Measurements from ENCODE around the gene CXCL12. TPM values are rescaled to one million over a fixed set of nuclear protein-coding genes. Genes with fewer than 3 reads are reported as not detected.

Gene CXCL12
- polyA plus RNA-seq, 1 of the 3 experiments (the other 2 are of a cell fraction), result 4.7 TPM

GRCh38 chr10:44357023-44357540, 27.8 kb downstream of the CXCL12 start (continued):
- TF ChIP-seq MXI1 (IDR thresholded peaks at IDR 0.05; ENCODE audit: low read depth, low read length) (no peak), RCOR1 (IDR thresholded peaks at IDR 0.05; ENCODE audit: low read length) (no peak), TCF12 (IDR thresholded peaks at IDR 0.05) (no peak), CTCF (IDR thresholded peaks at IDR 0.05) (no peak), NRF1 (IDR thresholded peaks at IDR 0.05; ENCODE audit: low read depth, low read length) (no peak), RXRA (IDR thresholded peaks at IDR 0.05; ENCODE audit: borderline replicate concordance, low read depth) (no peak), FOXJ3 (CRISPR knock-in tag; IDR thresholded peaks at IDR 0.05) (no peak)

- Histone ChIP-seq H3K4me3 (ENCODE audit: low read depth in 2 of 2, low read length in 1 of 2) (no peak overlapping the region), H2AFZ (ENCODE audit: low read depth) (no peak overlapping the region), H3K9me3 (no peaks in the 10 kb centered on the region), H3K4me2 (no peak overlapping the region), H3K9me2 (no peaks in the 10 kb centered on the region), H3K36me3 (replicated peaks in 1 of 2; ENCODE audit: control insufficient read depth in 1 of 2, insufficient read depth in 2 of 2, low read length in 1 of 2) (no peaks in the 10 kb centered on the region), H3F3A (replicated peaks; ENCODE audit: insufficient read depth) (no peaks in the 10 kb centered on the region), H3K27me3 (ENCODE audit: insufficient read depth) (no peaks in the 10 kb centered on the region), H4K20me1 (ENCODE audit: insufficient read depth) (no peaks in the 10 kb centered on the region), H3K79me2 (ENCODE audit: insufficient read depth) (no peaks in the 10 kb centered on the region), H3K27ac (ENCODE audit: low read depth in 2 of 2, low read length in 1 of 2) (no peak overlapping the region), H3K9ac (no peak overlapping the region), H3K4me1 (ENCODE audit: control insufficient read depth in 1 of 2, insufficient read depth in 2 of 2, low read depth in 1 of 2, low read length in 1 of 2) (no peaks in the 10 kb centered on the region; a peak in 1 of 4 replicates)
- WGBS (ENCODE audit: low lambda C conversion rate), result 34% methylated on average over 20 of the region's 20 CpGs
- ChIA-PET CTCF (interaction anchor here (1.2 kb wide), 1 partner anchor 13 kb away, joined by 3 read pairs; no protein-coding TSS in a partner anchor), POLR2A (no interaction called here)
- no peak for DNase-seq
- TF ChIP-seq JUND (IDR thresholded peaks at IDR 0.05) (no peak), RAD21 (IDR thresholded peaks at IDR 0.05; ENCODE audit: low read length) (no peak), REST (IDR thresholded peaks at IDR 0.05; ENCODE audit: low read depth, low read length) (no peak), PBX3 (IDR thresholded peaks at IDR 0.05) (no peak), RCOR1 (IDR thresholded peaks at IDR 0.05; ENCODE audit: low read length) (no peak), TAF1 (IDR thresholded peaks at IDR 0.05; ENCODE audit: borderline replicate concordance, low read depth, low read length) (no peak), ZBTB33 (IDR thresholded peaks at IDR 0.05; ENCODE audit: borderline replicate concordance, low read depth) (no peak), MAX (IDR thresholded peaks at IDR 0.05; ENCODE audit: low read depth) (no peak), CHD2 (IDR thresholded peaks at IDR 0.05; ENCODE audit: low read length, partially characterized antibody) (no peak), EP300 (IDR thresholded peaks at IDR 0.05; ENCODE audit: borderline replicate concordance in 1 of 2, low read depth in 1 of 2, low read length in 1 of 2) (no peak), IRF3 (IDR thresholded peaks at IDR 0.05; ENCODE audit: low read depth, low read length) (no peak), FOXM1 (IDR thresholded peaks at IDR 0.05; ENCODE audit: low read depth) (no peak), GATA2 (CRISPR knock-in tag; IDR thresholded peaks at IDR 0.05) (no peak), YY1 (IDR thresholded peaks at IDR 0.05; ENCODE audit: low read depth) (no peak), MEF2A (IDR thresholded peaks at IDR 0.05; ENCODE audit: borderline replicate concordance, low read depth) (no peak)
These were observed 28.5 kb downstream of the CXCL12 start for GRCh38 chr10:44356139-44357022.
